GM23338 (cell line): ENCODE results near the gene KIAA1191. TPM values are rescaled to one million over a fixed set of nuclear protein-coding genes. Genes with fewer than 3 reads are reported as not detected.

Experiments
- ATAC-seq: fragments of 200-7000 bp; cut with Tn5 transposase; 3 replicates; pipeline ENCODE4 v1.9.1; 2020
- DNase-seq: peaks from one replicate; pipeline ENCODE4 v3.0.0-alpha.2; 2015; ENCODE audit warnings: low spot score
- H2AFZ ChIP-seq: fragments of 200-600 bp; sonication (generic); 2 replicates; pipeline ENCODE4 v1.8.0; 2016; ENCODE audit warnings: antibody characterized with exemption, mild to moderate bottlenecking, moderate library complexity
- H3F3A ChIP-seq: fragments of 200-600 bp; sonication (generic); replicated peaks from 2 replicates; pipeline ENCODE4 v1.8.0; 2017; ENCODE audit warnings: antibody characterized with exemption, mixed run types, low read depth
- H3K27ac ChIP-seq: fragments of 200-600 bp; sonication (generic); 2 replicates; pipeline ENCODE4 v1.6.1; 2016; ENCODE audit warnings: low read depth
- H3K27me3 ChIP-seq: fragments of 200-600 bp; sonication (generic); 2 replicates; pipeline ENCODE4 v1.8.0; 2016; ENCODE audit warnings: mild to moderate bottlenecking, mixed run types, moderate library complexity; ENCODE audit not compliant: insufficient read depth
- H3K36me3 ChIP-seq: fragments of 200-600 bp; sonication (generic); 2 replicates; pipeline ENCODE4 v1.8.0; 2016; ENCODE audit warnings: mild to moderate bottlenecking; ENCODE audit not compliant: insufficient read depth
- H3K4me1 ChIP-seq: fragments of 200-600 bp; sonication (generic); 2 replicates; pipeline ENCODE4 v1.8.0; 2016; ENCODE audit warnings: mild to moderate bottlenecking, moderate library complexity; ENCODE audit not compliant: insufficient read depth
- H3K4me2 ChIP-seq: fragments of 200-600 bp; sonication (generic); 2 replicates; pipeline ENCODE4 v1.7.1; 2017; ENCODE audit warnings: mixed run types
- H3K4me3 ChIP-seq: fragments of 200-600 bp; sonication (generic); 2 replicates; pipeline ENCODE4 v1.6.1; 2016; ENCODE audit warnings: mixed run types
- H3K79me2 ChIP-seq: fragments of 200-600 bp; sonication (generic); replicated peaks from 2 replicates; pipeline ENCODE4 v1.8.0; 2017; ENCODE audit warnings: mild to moderate bottlenecking; ENCODE audit not compliant: insufficient read depth
- H3K9me2 ChIP-seq: fragments of 200-600 bp; sonication (generic); 2 replicates; pipeline ENCODE4 v1.8.0; 2017; ENCODE audit not compliant: insufficient read depth
- H4K20me1 ChIP-seq: fragments of 200-600 bp; sonication (generic); replicated peaks from 2 replicates; pipeline ENCODE4 v1.8.0; 2017; ENCODE audit warnings: mild to moderate bottlenecking; ENCODE audit not compliant: insufficient read depth
- H3K27ac Mint-ChIP-seq: 2 replicates; pipeline ENCODE4 v1.8.0; 2020; ENCODE audit warnings: inconsistent platforms, mild to moderate bottlenecking, moderate library complexity, mixed read lengths
- H3K27me3 Mint-ChIP-seq: 3 replicates; pipeline ENCODE4 v1.8.0; 2022; ENCODE audit warnings: low read depth, mild to moderate bottlenecking, moderate library complexity, mixed read lengths, inconsistent platforms; ENCODE audit not compliant: insufficient read depth, poor library complexity
- H3K36me3 Mint-ChIP-seq: 3 replicates; pipeline ENCODE4 v1.8.0; 2021; ENCODE audit warnings: low read depth, mild to moderate bottlenecking, inconsistent platforms, moderate library complexity, mixed read lengths
- H3K4me1 Mint-ChIP-seq: 3 replicates; pipeline ENCODE4 v1.8.0; 2020; ENCODE audit warnings: mild to moderate bottlenecking, inconsistent platforms, mixed read lengths
- H3K4me3 Mint-ChIP-seq: 3 replicates; pipeline ENCODE4 v1.8.0; 2021; ENCODE audit warnings: moderate library complexity, mild to moderate bottlenecking, inconsistent platforms, mixed read lengths
- H3K9me3 Mint-ChIP-seq: 3 replicates; pipeline ENCODE4 v1.8.0; 2020; ENCODE audit warnings: moderate library complexity, mild to moderate bottlenecking, inconsistent platforms, mixed read lengths
- CREB1 ChIP-seq: fragments of 250-450 bp; sonication (Bioruptor Pico); IDR thresholded peaks from 2 replicates; pipeline ENCODE4 v1.5.0; 2020; ENCODE audit warnings: low read depth, mild to moderate bottlenecking, moderate library complexity
- CTCF ChIP-seq, 2 experiments: fragments of 200-600 bp in 1 of 2; sonication (generic) in 1 of 2; conservative IDR thresholded peaks; 2 replicates each; pipeline versions ENCODE4 v1.5.1 to v1.6.1; 2016 to 2017; ENCODE audit warnings: antibody characterized with exemption in 2 of 2, low read depth in 2 of 2, mild to moderate bottlenecking in 2 of 2, moderate library complexity in 1 of 2
- ETS1 ChIP-seq: IDR thresholded peaks from 2 replicates; pipeline ENCODE4 v1.6.1; 2016; ENCODE audit warnings: antibody characterized with exemption
- EZH2 ChIP-seq: fragments of 200-600 bp; sonication (generic); IDR thresholded peaks from one replicate; pipeline ENCODE4 v1.8.0; 2017; ENCODE audit warnings: antibody characterized with exemption, mild to moderate bottlenecking, low read depth; ENCODE audit not compliant: unreplicated experiment
- EZH2phosphoT487 ChIP-seq: fragments of 200-600 bp; sonication (generic); IDR thresholded peaks from one replicate; pipeline ENCODE4 v1.8.1; 2018; ENCODE audit warnings: antibody characterized with exemption; ENCODE audit not compliant: unreplicated experiment
- JUNB ChIP-seq: IDR thresholded peaks from one replicate; pipeline ENCODE4 v1.6.1; 2016; ENCODE audit warnings: antibody characterized with exemption; ENCODE audit not compliant: unreplicated experiment
- NANOG ChIP-seq: IDR thresholded peaks from 2 replicates; pipeline ENCODE4 v1.6.1; 2016; ENCODE audit warnings: antibody characterized with exemption, borderline replicate concordance
- POLR2AphosphoS5 ChIP-seq: IDR thresholded peaks from 2 replicates; pipeline ENCODE4 v1.6.1; 2016; ENCODE audit warnings: antibody characterized with exemption, low read depth
- REST ChIP-seq: IDR thresholded peaks from one replicate; pipeline ENCODE4 v1.6.1; 2018; ENCODE audit warnings: antibody characterized with exemption; ENCODE audit not compliant: unreplicated experiment
- STAT1 ChIP-seq: IDR thresholded peaks from one replicate; pipeline ENCODE4 v1.6.1; 2016; ENCODE audit warnings: antibody characterized with exemption; ENCODE audit not compliant: unreplicated experiment
- ZNF114 ChIP-seq: fragments of 250-450 bp; sonication (Bioruptor Pico); IDR thresholded peaks from 2 replicates; pipeline ENCODE4 v1.5.0; 2020; ENCODE audit warnings: mild to moderate bottlenecking, moderate library complexity
- ZNF331 ChIP-seq: fragments of 250-450 bp; sonication (Bioruptor Pico); IDR thresholded peaks from 2 replicates; pipeline ENCODE4 v1.5.0; 2020; ENCODE audit warnings: low read depth, mild to moderate bottlenecking, moderate library complexity
- polyA plus RNA-seq: library from polyadenylated mRNA; unstranded; fragments of >200 nt; fragmentation: Nextera tagmentation; extraction: Ambion mirVana; gene quantifications from 2 replicates; pipeline ENCODE4 v1.2.1, GENCODE V29; 2016
- total RNA-seq: library from RNA; depleted of rRNA; stranded (reverse); fragments of >200 nt; shearing (Covaris generic); gene quantifications from 2 replicates; pipeline ENCODE4 v1.2.3, GENCODE V29; 2014

KIAA1191 gene
- total and polyA plus RNA-seq, 2 experiments from 2014 or later = 52.3 to 87.2 TPM

- peaks cover 17% of the 10 kb centered on the region for H3K36me3 ChIP-seq
- no peaks in the 10 kb centered on the region for H3F3A ChIP-seq
- no peaks in the 10 kb centered on the region for H3K27me3 ChIP-seq
- H3K4me3 ChIP-seq = no peak overlapping the region
- H3K27me3 Mint-ChIP-seq = peaks cover 2% of the 10 kb centered on the region
- H2AFZ ChIP-seq = no peak overlapping the region
- peaks cover 46% of the 10 kb centered on the region for H3K36me3 Mint-ChIP-seq
- TF ChIP-seq CREB1 (CRISPR knock-in tag) (no peak), NANOG (no peak), EZH2 (no peak), ZNF114 (CRISPR knock-in tag) (no peak), JUNB (no peak), CTCF (conservative IDR thresholded peaks at IDR 0.05; ENCODE audit: low read depth in 2 of 2) (no peak), EZH2phosphoT487 (no peak), POLR2AphosphoS5 (no peak)
- H3K27ac Mint-ChIP-seq = no peak overlapping the region
- no peak overlapping the region for H3K4me3 Mint-ChIP-seq
- H3K4me1 ChIP-seq = no peaks in the 10 kb centered on the region
- no peak overlapping the region for H3K27ac ChIP-seq
- ATAC-seq (no peak), DNase-seq (no peak)
- no peaks in the 10 kb centered on the region for H3K9me3 Mint-ChIP-seq
- H3K79me2 ChIP-seq = no peaks in the 10 kb centered on the region
- no peak overlapping the region for H3K4me2 ChIP-seq
- peaks cover 9% of the 10 kb centered on the region; the same call in 1 of the 2 replicates for H4K20me1 ChIP-seq
- H3K4me1 Mint-ChIP-seq = no peaks in the 10 kb centered on the region
- H3K9me2 ChIP-seq = no peaks in the 10 kb centered on the region
These were observed 18.3 kb upstream of the KIAA1191 start for GRCh38 chr5:176379881-176380280.

- Histone ChIP-seq H3K79me2 (no peaks in the 10 kb centered on the region), H3K27ac (no peak overlapping the region), H3K4me3 (no peak overlapping the region), H3K36me3 (no peaks in the 10 kb centered on the region), H3K27me3 (no peaks in the 10 kb centered on the region), H2AFZ (no peak overlapping the region), H3F3A (no peaks in the 10 kb centered on the region), H3K9me2 (no peaks in the 10 kb centered on the region), H3K4me2 (no peak overlapping the region), H4K20me1 (0 out of 2 replicates have a peak, but pooled peaks cover 6% of the 10 kb centered on the region), H3K4me1 (no peaks in the 10 kb centered on the region)
- no peaks in the 10 kb centered on the region for H3K36me3 Mint-ChIP-seq
- no peaks in the 10 kb centered on the region for H3K9me3 Mint-ChIP-seq
- DNase-seq (no peak), ATAC-seq (no peak)
- no peak overlapping the region for H3K27ac Mint-ChIP-seq
- H3K27me3 Mint-ChIP-seq = peaks cover 2% of the 10 kb centered on the region
- no peak overlapping the region for H3K4me3 Mint-ChIP-seq
- no peaks in the 10 kb centered on the region for H3K4me1 Mint-ChIP-seq
- TF ChIP-seq REST (no peak), JUNB (no peak), ETS1 (no peak), POLR2AphosphoS5 (no peak), EZH2phosphoT487 (no peak), ZNF331 (no peak), NANOG (no peak), STAT1 (no peak)
These were observed 11.7 kb upstream of the KIAA1191 start for GRCh38 chr5:176373100-176373818.
